GM21717 (cell line): ENCODE data around the gene PIEZO1.
A peak's percentile ranks its signal among the peaks of the same experiment; 100 is the strongest.

Experiments
- ATAC-seq: cut with Tn5 transposase; IDR thresholded peaks from one replicate; pipeline ENCODE4 v1.9.1; 2021; ENCODE audit warnings: mild to moderate bottlenecking, moderate library complexity; ENCODE audit not compliant: unreplicated experiment

PIEZO1 gene

DNA sequence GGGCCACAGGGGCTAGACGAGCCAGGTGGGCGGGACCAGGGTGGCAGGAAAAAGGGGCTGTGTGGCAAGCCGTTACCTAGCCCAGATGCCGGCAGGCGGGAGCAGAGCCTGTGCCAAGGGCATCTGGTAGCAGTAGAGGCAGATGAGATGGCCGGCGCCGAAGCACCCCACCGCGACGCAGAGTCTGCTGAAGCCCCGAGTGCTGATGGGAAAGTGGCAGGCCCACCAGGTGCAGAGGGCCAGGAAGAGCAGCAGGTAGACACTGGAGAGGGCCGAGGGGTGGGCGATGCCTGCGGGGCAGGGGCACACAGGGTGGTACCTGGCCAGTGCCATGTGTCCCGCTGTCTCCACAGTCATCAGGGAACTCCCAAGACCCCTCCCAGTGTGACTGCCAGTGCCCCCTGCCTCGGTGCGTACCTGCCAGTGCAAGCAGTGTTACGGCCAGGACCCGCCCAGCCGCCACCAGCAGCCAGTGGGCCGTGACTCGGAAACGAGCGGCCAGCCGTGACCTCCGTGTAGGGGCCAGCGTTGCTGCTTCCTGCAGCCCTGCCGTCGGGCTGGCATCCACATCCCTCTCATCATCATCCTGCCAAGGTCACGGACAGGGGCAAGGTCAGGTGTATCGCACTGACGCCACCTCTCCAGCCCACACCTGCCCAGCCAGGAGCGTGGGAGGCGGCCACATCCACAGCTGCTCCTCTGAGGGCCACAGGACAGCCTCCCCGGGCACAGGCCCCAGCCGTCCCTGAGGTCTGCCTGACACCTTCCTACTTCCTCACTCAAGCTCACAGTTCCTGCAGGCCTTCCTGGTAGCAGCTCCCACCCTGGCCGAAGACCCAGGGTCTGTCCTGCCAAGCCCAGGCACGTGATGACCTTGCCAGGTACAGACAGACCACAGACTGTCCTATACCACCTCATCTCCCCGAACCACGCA lies 46.6 kb downstream of the PIEZO1 start:
- ATAC-seq: no peak

GRCh38 chr16:88737298-88738150 lies 47.5 kb downstream of the PIEZO1 start:
- peak; percentile 53 for ATAC-seq

GRCh38 chr16:88736496-88736895 lies 48.5 kb downstream of the PIEZO1 start:
- no peak for ATAC-seq

DNA sequence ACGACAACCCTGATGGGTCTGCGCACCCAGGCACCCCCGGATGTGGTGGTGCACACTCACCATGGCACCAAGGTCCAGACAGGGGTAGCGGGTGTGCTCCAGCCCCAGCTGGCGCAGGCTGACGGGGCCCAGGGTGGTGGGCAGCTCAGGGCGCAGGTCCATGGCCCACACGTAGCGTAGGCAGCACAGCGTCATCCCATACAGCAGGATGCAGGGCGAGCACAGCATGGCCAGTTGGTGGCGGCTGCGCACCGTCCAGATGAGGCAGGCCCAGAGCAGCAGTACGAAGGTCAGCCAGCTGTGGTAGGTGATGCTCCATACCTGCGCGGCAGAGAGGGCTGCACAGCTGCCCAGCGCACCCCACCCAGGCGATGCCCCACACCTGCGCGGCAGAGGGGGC lies 48.9 kb downstream of the PIEZO1 start:
- ATAC-seq: no peak

DNA sequence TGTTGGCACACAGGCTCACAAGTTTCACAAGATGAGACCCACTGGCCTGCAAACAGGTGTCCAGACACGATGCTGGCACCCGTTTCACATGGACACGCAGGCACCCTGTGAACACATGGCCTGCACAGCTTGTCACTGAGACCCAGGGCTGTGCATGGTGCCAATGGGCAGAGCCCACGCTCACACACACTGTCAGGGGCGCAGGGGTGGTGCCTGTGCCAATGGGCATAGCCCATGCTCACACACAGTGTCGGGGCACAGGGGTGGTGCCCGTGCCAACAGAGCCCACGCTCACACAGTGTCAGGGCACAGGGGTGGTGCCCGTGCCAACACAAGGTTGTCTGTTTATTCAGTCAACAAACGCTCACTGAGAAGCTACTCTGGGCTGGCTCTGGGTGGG lies 49.4 kb downstream of the PIEZO1 start:
- no peak for ATAC-seq

GRCh38 chr16:88735121-88735520 lies 49.9 kb downstream of the PIEZO1 start:
- no peak for ATAC-seq

DNA sequence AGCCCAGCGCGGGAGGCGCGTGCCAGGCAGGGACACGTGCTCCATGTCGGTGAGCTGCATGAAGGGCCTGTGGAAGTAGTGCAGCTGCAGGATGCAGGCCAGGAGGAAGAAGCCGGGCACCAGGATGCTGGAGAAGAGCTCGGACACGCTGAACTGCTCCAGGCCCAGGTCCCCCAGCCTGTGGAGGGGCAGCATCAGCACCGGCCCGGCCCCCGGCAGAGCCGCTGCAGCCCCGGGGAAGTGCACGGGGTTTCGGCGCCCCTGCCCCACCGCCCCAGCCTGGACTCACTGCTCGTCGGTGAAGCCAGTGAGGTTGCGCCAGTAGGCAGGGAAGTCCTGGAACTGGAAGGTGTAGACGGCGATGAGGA lies 50.7 kb downstream of the PIEZO1 start:
- ATAC-seq: no peak

- ATAC-seq: no peak
These were observed 51.2 kb downstream of the PIEZO1 start for GRCh38 chr16:88733630-88734360.

DNA sequence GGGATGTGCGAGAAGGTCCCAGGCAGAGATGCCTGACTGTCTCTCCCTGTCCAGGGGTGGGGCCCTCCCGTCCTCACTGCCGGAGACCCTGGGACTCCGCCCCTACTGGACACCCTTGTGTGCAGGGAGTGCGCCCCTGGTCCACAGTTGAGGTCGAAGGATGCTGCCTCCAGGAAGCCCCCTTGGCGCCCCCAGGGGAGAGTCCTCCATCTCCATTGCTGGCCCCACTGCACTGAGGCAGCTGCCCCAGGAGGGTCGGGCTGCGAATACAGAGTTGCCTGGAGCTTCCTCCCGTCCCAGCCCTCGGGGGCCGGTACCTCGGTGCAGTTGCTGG lies 52.1 kb downstream of the PIEZO1 start:
- no peak for ATAC-seq

- no peak for ATAC-seq
These were observed 52.7 kb downstream of the PIEZO1 start for GRCh38 chr16:88732172-88732960.

GRCh38 chr16:88731699-88732098 lies 53.3 kb downstream of the PIEZO1 start:
- no peak for ATAC-seq

- no peak for ATAC-seq
These were observed 54.1 kb downstream of the PIEZO1 start for GRCh38 chr16:88730632-88731607.

DNA sequence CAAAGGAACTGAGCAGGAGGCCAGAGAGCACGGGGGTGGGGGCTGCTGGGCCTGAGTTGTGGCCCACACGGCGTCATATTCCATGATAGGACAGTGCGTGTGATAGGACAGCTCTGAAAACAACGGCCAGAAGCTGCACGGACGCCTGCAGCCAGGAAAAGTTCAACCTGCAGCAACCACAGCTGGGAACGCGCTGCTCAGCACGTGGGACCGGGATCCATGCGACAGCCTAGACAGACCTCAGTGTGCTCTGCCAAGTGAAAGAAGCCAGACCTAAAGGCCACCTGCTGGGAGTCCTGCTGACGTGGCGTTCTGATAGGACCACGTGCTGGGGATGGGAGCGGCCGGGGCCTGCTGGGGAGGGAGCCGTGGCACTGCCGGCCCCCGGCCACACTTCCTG lies 57.1 kb downstream of the PIEZO1 start:
- no peak for ATAC-seq

DNA sequence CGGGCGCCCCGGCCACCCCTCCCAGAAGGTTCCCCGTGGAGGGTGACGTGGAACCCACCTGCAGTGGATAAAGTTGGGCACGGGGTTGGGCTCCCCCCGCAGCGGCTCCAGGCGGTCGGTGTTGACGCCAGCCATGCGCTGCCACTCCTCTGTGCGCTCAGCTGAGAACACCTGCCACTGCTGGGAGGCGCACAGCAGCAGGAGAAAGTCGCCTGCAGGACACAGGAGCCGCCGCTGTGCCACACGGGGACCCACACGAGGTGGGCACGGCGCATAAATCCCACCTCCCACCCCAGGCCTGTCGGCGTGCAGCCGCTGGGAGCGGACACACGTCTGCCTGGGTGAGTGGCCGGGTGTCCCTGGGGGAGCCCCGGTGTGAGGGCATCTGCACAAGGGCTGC lies 58.0 kb downstream of the PIEZO1 start:
- no peak for ATAC-seq

DNA sequence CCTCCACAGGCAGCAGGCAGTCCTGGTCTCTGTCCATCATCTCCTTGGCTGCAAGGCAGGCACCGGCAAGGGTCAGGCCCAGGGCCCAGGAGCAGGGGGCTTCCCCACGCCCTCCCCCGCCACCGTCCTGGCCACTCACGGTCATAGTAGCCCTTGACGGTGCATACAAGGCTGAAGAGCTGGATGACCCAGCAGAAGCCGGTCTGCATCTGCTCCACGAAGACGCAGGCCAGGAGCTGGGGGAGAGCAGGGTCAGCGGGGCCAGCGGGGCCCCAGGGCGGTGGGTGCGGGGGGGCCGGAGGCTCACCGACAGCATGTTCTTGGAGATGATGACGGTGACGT lies 58.6 kb downstream of the PIEZO1 start:
- no peak for ATAC-seq

GRCh38 chr16:88725609-88726407 lies 59.2 kb downstream of the PIEZO1 start:
- no peak for ATAC-seq

DNA sequence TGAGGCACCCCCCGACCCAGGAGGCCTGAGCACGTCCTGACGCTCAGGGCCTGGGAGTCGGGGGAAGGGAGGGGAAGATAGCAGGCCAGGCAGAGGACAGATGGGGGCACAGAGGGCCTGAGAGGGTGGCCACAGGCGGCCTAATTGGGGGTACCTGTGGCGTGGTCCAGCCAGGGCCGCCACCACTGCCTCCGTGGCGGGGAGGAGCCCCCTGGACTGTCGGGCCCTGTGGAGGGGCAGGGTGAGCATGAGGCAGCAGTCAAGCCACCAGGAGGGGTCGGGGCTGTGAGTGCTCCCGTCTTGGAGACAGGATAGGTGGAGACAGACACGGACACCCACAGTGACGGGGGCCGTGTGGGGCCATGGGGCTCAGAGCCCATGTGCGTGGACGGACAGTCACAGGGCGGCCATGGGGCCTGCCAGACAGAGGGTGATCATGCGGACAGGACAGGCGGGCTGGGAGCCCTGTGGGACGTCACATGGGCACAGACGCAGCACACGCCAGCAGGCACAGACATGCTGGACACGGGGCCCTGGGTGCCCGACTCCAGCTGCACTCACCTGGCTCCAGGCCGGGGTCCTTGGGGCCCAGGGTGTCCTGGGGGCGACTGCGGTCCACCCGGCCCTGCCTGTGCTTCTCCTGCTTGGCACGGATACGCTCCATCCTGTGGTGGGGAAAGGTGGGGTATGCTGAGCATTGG lies 60.0 kb downstream of the PIEZO1 start:
- ATAC-seq: no peak

DNA sequence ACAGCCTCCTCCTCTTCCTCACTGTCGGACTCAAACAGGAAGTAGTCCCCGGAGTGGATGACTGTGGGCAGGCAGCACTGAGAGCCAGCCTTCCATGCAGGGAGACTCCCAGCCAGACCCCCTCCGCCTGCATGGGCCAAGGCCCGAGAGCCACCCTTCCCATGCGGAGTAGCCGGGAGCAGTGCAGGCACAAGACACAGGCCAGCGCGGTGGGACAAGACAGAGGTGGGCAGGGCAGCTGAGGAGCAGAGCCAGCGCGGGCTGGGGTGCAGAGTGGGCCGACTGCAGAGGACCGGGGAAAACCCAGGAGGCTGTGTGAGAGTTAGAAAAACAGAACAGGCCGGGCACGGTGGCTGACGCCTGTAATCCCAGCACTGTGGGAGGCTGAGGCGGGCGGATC lies 61.1 kb downstream of the PIEZO1 start:
- no peak for ATAC-seq
